Esophagus squamous epithelium (tissue), 5 donors: Measurements from ENCODE around the gene ALDH1L2. TPM values are rescaled to one million over a fixed set of nuclear protein-coding genes. Genes with fewer than 3 reads are reported as not detected.

Experiments used
- DNase-seq: peaks from one replicate; lab custom pipeline; 2025; lab: John Stamatoyannopoulos, UW
- H3K27ac ChIP-seq, 4 donors: fragments of 200-600 bp; sonication (generic); one replicate each; pipeline ENCODE4 v1.5.1; 2016 to 2019; ENCODE audit warnings: mild to moderate bottlenecking in 1 of 4
- H3K27me3 ChIP-seq, 4 donors: fragments of 200-600 bp; sonication (generic); 1 replicate in 3 of 4; 2 replicates in 1 of 4; pipeline versions ENCODE4 v1.5.1 to v1.6.0; 2017 to 2021; ENCODE audit warnings: antibody characterized with exemption in 1 of 4
- H3K36me3 ChIP-seq, 3 donors: fragments of 200-600 bp; sonication (generic); one replicate each; pipeline ENCODE4 v1.5.1; 2016 to 2019
- H3K4me1 ChIP-seq, 3 donors: fragments of 200-600 bp; sonication (generic); one replicate each; pipeline ENCODE4 v1.5.1; 2017 to 2019
- H3K4me3 ChIP-seq, 4 donors: fragments of 200-600 bp; sonication (generic); 1 replicate in 3 of 4; 2 replicates in 1 of 4; pipeline ENCODE4 v1.5.1; 2016 to 2019; ENCODE audit warnings: mild to moderate bottlenecking in 2 of 4, moderate library complexity in 1 of 4
- H3K9me3 ChIP-seq, 3 donors: fragments of 200-600 bp; sonication (generic); one replicate each; pipeline ENCODE4 v1.5.1; 2016 to 2019
- CTCF ChIP-seq, 6 experiments: fragments of 450-650 bp in 4 of 6; fragments of 200-600 bp in 2 of 6; sonication (generic) in 2 of 6; IDR thresholded peaks; one replicate each; pipeline ENCODE4 v1.5.1; 2016 to 2019; ENCODE audit warnings: antibody characterized with exemption in 6 of 6, mild to moderate bottlenecking in 4 of 6, moderate library complexity in 4 of 6
- POLR2A ChIP-seq, 4 donors: fragments of 450-650 bp; IDR thresholded peaks; one replicate each; pipeline ENCODE4 v1.6.1; 2017; ENCODE audit warnings: antibody characterized with exemption in 4 of 4, mild to moderate bottlenecking in 4 of 4, moderate library complexity in 3 of 4
- WGBS, 2 donors: methylation state at CpG; one replicate each; pipeline ENCODE4 v1.1.5; 2018; 5-methylcytosine and 5-hydroxymethylcytosine counted together
- intact Hi-C: fragments of 100-400 bp; cut with DNase I; formaldehyde crosslinking; loops from one replicate; pipeline ENCODE4 v1.15.0; 2022
- total RNA-seq, 4 donors: library from RNA; depleted of rRNA; stranded (reverse); fragments of >200 nt; gene quantifications; one replicate each; pipeline ENCODE4 v1.1.0, GENCODE V29; 2016
- donor health status: DM: yes; HTN: yes; CAD: no.

The ALDH1L2 gene
- total RNA-seq, 4 donors from 2014 or later, result 0.57 to 4.9 (median 1.1) TPM

GRCh38 chr12:105076098-105076497 is 8.2 kb downstream of the ALDH1L2 start:
- intact Hi-C loops, result no loop called here
- no peak for DNase-seq
- Histone ChIP-seq H3K27me3 (peaks cover 0 to 24% (median 0%) of the 10 kb centered on the region in 4 donors), H3K4me3 (no peak overlapping the region), H3K27ac (no peak overlapping the region), H3K36me3 (no peaks in the 10 kb centered on the region), H3K9me3 (no peaks in the 10 kb centered on the region), H3K4me1 (peaks cover 0 to 9% (median 0%) of the 10 kb centered on the region in 3 donors)
- TF ChIP-seq CTCF (IDR thresholded peaks at IDR 0.05) (no peak), POLR2A (IDR thresholded peaks at IDR 0.05) (no peak)
- WGBS, 2 donors, result 82 to 100% methylated on average over 1 of the region's 1 CpG

DNA sequence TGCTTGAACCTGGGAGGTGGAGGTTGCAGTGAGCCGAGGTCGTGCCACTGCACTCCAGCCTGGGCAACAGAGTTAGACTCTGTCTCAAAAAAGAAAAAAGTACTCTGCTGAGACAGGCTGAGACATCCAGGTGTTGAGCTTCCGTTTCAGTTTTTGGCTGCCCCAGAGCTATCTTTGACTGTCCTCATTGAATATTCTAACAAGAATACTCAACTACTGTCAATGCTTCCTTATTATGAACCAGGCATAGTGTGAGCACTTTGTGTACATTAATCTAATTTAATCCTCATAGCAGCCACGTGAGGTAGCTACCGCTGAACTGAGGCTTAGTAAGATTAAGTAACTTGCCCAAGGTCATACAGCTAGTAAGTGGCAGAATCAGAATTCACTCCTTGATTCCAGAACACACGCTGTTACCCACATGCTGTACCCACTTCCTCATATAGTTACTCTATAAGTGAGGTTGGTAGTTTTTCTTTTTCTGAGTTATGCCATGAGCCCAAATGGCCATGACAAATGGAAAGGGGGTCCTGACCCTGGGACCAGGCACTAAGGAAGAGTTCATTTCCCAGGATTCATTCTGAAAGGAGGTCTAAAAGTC is 11.3 kb downstream of the ALDH1L2 start:
- DNase-seq, result no peak
- H3K27ac ChIP-seq, result no peak overlapping the region
- 46 to 60% methylated on average over 6 of the region's 6 CpGs for WGBS, 2 donors
- intact Hi-C loops, result no loop called here
- no peak for TF ChIP-seq CTCF (IDR thresholded peaks at IDR 0.05)
- no peak for TF ChIP-seq POLR2A (IDR thresholded peaks at IDR 0.05)
- no peak overlapping the region for H3K4me3 ChIP-seq
- H3K27me3 ChIP-seq, result peaks cover 0 to 18% (median 0%) of the 10 kb centered on the region in 4 donors
- H3K9me3 ChIP-seq, result no peaks in the 10 kb centered on the region
- peaks cover 0 to 9% (median 0%) of the 10 kb centered on the region in 3 donors for H3K4me1 ChIP-seq
- H3K36me3 ChIP-seq, result peaks cover 0 to 7% (median 0%) of the 10 kb centered on the region in 3 donors

DNA sequence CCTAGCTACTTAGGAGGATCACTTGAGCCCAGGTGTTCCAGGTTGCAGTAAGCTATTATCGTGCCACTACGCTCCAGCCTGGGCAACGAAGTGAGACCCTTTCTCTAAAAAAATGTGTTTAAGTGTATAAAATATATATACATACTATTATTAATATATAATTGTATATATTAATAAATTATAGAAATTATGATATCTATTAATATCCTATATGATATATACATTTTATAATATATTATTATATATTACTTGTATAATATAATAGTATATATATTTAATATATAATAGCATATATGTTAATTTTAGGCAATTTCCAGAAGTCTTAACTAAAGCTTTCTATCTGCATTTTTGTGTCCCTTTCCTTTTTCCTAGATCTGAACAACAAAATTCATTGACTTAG is 12.3 kb downstream of the ALDH1L2 start:
- 99% methylated on average over 3 of the region's 3 CpGs for WGBS, 2 donors
- H3K4me3 ChIP-seq, result no peak overlapping the region
- TF ChIP-seq POLR2A (IDR thresholded peaks at IDR 0.05), result no peak
- no peak for TF ChIP-seq CTCF (IDR thresholded peaks at IDR 0.05)
- peaks cover 0 to 9% (median 0%) of the 10 kb centered on the region in 3 donors for H3K4me1 ChIP-seq
- H3K9me3 ChIP-seq, result no peaks in the 10 kb centered on the region
- no peak for DNase-seq
- intact Hi-C loops, result no loop called here
- peaks cover 0 to 14% (median 0%) of the 10 kb centered on the region in 4 donors for H3K27me3 ChIP-seq
- peaks cover 0 to 7% (median 0%) of the 10 kb centered on the region in 3 donors for H3K36me3 ChIP-seq
- H3K27ac ChIP-seq, result no peak overlapping the region

GRCh38 chr12:105069936-105070702 is 14.1 kb downstream of the ALDH1L2 start:
- intact Hi-C loops, result no loop called here
- no peaks in the 10 kb centered on the region for H3K9me3 ChIP-seq
- DNase-seq, result no peak
- 58 to 75% methylated on average over 4 of the region's 4 CpGs for WGBS, 2 donors
- H3K4me1 ChIP-seq, result no peaks in the 10 kb centered on the region
- H3K27me3 ChIP-seq, result peaks cover 0 to 14% (median 0%) of the 10 kb centered on the region in 4 donors
- no peak overlapping the region for H3K27ac ChIP-seq
- TF ChIP-seq CTCF (IDR thresholded peaks at IDR 0.05), result no peak
- TF ChIP-seq POLR2A (IDR thresholded peaks at IDR 0.05), result no peak
- peaks cover 0 to 7% (median 0%) of the 10 kb centered on the region in 3 donors for H3K36me3 ChIP-seq
- H3K4me3 ChIP-seq, result no peak overlapping the region

GRCh38 chr12:105067511-105068031 is 16.7 kb downstream of the ALDH1L2 start:
- H3K27ac ChIP-seq, result no peak overlapping the region
- no peak for DNase-seq
- TF ChIP-seq CTCF (IDR thresholded peaks at IDR 0.05), result no peak
- no peak for TF ChIP-seq POLR2A (IDR thresholded peaks at IDR 0.05)
- no peaks in the 10 kb centered on the region for H3K4me1 ChIP-seq
- intact Hi-C loops, result no loop called here
- H3K36me3 ChIP-seq, result peaks cover 0 to 7% (median 0%) of the 10 kb centered on the region in 3 donors
- no peaks in the 10 kb centered on the region for H3K9me3 ChIP-seq
- peaks cover 0 to 3% (median 0%) of the 10 kb centered on the region in 4 donors for H3K27me3 ChIP-seq
- 60 to 79% methylated on average over 6 of the region's 6 CpGs for WGBS, 2 donors
- no peak overlapping the region for H3K4me3 ChIP-seq
